HG03432 (cell line): ENCODE results near the gene SUMO3.

Experiments
- ATAC-seq: cut with Tn5 transposase; IDR thresholded peaks from one replicate; pipeline ENCODE4 v1.9.1; 2021; ENCODE audit warnings: mild to moderate bottlenecking, moderate library complexity; ENCODE audit not compliant: unreplicated experiment

The SUMO3 gene

DNA sequence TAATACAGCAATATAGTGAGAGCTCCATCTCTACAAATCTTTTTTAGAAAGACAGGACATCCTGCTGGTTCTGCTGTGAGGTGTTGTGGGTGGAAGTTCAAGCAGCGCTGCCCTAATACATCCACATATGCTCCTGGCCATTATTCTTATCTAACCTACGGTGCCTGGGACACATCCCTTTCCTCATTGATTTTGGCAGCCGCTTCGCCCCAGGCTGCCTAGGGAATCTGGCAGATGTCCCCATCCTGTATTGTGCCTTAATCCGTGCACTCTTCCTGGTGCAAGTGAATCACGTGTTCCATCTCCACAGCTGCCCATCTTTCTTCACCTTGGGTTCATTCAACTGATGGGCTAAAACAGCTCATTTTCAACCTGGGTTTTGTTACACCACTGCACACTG is 13.1 kb downstream of the SUMO3 start:
- no peak for ATAC-seq

DNA sequence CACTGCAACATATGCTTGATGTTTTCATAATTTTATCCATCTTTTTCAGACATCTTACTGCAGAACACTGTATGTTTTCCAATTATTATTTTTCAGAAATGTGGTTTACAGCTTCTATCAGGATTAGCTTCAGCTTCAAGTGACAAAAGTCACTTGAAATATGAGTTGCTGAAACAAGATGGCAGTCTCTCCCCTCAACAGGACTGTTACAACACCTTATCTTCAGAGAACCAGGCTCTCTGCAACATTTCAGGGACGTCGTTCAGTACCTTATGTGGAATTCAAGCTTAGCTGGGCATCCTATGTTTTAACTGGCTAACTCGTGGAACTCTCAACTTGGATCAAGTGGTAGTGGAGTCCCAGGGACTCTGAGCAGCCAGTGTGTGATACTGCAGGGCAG is 14.2 kb downstream of the SUMO3 start:
- no peak for ATAC-seq

DNA sequence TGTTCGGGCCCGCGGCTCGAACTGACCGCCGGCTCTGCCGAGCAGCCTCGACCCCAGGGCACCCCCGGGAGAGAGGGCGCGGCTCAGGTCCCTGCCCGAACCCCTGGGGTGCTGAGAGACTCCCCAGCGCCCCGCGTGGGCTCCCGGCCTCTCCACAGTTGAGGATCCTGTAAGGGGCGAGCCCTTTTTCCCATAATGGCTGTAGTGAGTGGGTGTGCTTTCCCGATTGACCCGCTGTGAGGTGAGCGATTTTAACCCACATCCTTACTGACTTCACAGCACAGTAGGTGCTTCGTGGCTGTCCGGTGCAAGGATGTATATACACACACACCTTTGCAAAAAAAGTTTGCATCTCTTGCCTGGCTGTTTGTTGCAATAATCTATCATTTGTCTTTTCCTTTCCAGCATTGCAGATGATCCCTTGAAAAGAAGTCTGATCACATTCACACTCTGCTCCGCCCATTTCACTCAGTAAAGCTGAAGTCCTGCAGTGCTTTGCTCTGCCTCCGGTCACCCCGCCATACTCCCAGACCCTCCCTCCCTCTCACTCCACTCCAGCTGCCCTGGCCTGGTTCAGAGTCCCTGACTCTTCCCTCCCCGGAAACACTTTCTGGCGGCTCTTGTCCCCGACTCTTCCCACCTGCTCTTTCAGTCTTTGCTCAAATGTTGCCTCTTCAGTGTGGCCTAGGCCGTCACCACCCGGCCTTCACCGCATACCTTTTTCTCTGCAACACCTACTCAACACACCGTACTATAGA is 15.3 kb downstream of the SUMO3 start:
- peak; percentile 21 for ATAC-seq

DNA sequence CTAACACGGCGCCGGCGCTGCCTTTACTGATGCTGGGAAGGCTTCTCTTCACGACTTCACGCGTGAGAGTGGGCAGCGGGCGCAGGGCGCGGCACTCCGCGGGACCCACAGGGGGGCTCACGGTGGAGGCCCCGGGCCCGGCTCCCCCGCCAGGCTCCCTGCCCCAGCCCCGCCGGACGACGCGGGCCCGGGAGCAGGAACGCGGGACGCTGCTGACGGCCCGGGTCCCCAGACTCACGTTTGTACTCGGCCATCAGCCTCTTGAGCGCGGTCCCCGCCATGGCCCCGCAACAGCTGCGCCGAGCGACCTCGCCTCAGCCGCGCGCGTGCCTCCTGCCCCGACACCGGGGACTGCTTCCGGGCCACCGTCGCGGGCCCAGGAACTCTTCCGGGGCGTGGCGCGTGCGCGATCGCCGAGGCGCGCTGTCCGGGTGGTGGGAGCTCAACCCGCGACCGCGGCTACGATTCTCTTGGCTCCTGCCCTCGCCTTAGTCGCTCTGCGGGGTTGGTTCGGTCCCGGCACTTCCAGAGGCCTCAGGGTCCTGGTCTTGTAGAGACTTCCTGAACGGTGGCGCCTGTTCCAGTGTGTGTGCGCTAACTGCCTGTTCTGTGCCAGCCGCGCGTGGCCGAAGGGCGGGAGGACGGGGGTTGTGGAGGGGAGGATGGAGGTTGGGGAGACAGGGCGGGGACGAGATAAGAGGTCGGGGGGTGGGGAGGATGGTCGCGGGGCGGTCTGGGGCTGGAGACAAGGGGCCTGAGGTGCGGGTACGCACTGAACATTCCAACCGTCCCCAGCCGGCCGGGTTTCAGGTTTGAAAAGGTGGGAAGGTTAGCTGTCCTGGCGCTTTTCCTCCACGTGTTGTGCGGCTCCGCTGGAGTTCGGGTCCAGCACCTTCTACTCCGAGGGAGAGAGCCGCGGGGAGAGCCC is 16.1 kb downstream of the SUMO3 start, which contains the start of gene UBE2G2:
Gene UBE2G2 (minus strand): TSS at position 353 of the 928 bp plus-strand sequence. CDS start 72 bp downstream, at position 281.
- ATAC-seq, result peak; percentile 85

DNA sequence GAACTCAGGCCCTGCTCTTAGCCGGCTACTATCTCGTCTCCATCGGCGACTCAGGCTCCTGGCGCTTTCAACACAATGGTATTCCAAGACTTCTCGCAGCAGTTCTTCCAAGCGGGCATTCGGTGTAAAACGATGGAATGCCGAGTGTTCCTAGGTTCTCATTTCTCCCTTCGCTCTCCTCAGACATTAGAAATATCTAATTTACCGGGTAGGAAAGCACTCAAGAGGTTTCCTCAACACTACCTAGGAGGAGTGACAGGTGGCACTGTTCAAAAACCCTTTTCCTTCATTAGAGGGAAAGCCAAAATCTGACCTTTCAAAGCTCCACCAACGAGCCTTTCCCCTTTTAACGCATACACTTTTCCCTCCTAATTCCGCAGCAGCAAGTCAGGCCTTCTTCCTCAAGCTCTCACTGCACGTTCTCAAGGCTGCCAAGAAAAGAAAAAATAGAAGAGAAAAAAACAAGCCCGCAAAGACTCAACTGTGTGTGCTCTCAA is 16.8 kb downstream of the SUMO3 start:
- ATAC-seq, result peak; percentile 37

DNA sequence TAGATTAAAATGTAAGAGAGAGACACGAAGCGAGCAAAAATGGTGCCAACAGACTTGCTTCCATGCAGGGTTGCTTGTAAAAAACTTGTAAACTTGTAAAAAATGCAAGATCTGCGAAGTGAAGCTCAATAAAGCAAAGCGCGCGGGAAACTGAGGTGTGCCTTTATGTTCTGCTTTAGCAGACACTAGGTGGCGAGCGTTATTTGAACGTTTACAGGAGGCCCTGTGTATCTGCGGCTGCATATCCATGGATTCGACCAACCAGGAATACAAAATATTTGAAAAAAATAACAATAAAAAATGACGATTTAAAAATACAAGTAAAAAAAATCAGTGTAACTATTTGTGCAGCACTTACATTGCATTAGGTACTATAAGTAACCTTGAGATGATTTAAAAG is 17.8 kb downstream of the SUMO3 start:
- no peak for ATAC-seq

DNA sequence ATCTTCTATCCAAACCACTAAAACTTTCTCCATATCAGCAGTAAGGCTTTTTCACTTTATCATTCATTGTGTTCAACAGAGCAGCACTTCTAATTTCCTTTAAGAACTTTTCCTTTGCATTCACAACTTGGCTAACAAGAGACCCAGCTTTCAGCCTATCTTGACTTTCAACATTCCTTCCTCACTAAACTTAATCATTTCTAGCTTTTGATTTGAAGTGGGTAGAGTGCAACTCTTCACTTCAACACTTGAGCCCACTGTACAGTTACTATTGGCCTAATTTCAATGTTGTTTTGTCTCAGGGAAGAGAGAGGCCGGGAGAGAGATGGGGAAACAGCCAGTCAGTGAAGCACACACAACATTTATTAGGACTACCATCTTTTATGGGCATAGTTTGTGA is 18.2 kb downstream of the SUMO3 start:
- no peak for ATAC-seq

DNA sequence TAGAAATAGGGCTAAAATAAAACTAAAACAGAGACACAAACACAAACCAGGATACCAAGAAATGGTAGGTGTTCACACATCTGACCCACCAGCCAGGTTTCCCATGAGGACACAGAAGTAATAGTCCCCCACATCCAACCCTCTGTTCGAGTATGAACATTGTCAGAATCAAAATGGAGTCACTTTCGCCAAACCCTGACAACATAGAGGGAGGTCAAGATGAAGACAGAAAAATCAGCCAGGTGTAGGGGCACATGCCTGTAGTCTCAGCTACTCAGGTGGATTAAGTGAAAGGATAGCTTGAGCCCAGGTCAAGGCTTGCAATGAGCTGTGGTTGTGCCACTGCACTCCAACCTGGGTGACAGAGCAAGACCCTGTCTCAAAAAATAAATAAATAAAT is 20.1 kb downstream of the SUMO3 start:
- ATAC-seq, result no peak

DNA sequence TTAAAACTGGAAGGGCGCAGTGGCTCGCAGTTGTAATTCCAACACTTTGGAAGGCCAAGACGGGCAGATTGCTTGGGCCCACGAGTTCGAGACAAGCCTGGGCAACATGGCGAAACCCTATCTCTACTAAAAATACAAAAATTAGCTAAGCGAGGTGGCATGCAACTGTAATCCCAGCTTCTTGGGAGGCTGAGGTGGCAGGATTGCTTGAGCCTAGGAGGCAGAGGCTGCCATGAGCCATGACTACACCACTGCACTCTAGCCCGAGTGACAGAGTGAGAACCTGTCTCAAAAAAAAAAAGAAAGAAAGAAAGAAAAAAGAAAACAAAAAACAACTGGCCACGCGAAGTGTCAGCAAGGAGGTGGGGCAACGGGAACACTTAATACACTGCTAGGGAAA is 22.5 kb downstream of the SUMO3 start:
- no peak for ATAC-seq

DNA sequence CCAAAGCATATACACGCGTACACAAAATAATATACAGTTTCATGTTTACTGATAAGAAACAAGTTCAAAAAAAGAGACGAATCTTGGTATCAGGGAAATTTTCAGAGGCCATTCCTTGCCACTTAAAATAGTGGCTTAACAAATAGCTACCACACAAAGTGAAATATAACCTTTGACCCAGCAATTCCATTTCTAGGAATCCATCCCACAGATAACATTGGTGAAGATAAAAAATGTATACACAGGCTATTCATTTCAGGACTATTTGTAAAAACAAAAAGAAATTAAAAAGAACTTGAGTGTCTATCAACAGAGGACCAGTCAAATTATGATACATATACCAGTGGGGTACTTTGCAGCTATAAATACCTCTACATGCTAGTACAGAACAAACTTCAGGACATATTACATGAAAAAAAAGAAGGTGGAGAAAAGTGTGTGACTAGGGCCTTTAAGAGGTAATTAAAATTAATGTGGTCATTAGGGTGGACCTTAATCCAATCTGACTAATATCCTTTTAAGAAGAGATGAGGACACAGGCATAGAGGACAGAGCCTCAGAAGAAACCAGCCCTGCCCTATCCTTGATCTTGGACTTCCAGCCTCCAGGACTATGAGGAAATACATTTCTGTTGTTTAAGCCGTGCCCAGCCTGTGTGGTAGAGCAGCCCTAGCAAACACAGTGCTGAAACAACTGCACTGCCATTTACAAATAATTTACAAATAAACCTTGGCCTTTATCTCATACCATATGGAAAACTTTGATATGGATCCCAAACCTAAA is 24.1 kb downstream of the SUMO3 start:
- ATAC-seq, result no peak

DNA sequence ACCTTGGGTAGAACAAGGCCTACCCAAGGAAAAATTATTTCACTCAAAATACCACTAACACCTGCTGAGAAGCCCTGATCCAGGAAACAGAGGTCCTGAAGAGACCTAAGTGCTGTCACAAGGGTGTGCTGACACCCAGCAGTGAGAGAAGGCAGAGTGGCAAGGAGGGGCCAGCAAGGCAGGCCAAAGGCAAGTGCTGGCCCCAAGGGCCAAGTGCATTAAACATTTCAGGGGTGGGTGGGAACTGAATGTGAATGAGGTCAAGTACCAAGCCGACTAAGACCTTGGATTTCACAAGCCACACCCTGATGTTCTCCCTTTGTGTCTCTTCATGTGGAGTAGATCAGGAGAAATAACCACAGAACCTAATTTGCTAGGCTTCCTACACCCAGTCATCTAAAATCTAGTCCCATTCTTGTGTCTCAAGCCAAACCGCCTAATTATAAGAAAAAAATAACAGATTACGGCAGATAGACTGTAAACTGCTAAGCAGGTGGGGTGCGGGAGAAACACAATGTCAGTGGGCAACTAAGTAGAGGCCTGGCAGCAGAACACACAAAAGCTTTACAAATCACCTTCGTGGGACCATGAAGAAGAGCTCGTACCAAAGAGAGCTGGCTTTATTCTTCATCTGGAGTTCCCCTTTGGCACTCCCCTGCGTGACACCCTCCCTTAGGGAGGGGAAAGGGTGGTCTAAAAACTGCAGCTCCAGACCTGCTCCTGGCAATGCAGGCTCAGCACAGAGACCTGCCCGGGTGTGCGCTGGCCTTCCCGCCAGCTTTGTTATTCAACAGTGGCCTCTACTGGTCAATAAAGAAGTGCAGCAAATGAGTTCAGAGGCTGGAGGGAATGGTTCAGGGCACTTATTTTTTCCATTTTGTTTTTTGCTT is 24.9 kb downstream of the SUMO3 start:
- ATAC-seq, result no peak

DNA sequence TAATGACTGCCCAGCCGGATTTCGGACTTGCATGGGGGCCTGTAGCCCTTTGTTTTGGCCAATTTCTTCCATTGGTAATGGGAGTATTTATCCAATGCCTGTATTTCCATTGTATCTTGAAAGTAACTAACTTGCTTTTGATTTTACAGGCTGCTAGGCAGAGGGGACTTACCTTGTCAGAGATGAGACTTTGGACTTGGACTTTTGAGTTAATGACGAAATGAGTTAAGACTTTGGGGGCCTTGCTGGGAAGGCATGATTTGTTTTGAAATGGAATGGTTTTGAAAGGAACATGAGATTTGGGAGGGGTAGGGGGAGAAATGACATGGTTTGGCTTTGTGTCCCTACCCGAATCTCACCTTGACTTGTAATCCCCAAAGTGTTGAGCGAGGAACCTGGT is 25.9 kb downstream of the SUMO3 start:
- ATAC-seq, result no peak

DNA sequence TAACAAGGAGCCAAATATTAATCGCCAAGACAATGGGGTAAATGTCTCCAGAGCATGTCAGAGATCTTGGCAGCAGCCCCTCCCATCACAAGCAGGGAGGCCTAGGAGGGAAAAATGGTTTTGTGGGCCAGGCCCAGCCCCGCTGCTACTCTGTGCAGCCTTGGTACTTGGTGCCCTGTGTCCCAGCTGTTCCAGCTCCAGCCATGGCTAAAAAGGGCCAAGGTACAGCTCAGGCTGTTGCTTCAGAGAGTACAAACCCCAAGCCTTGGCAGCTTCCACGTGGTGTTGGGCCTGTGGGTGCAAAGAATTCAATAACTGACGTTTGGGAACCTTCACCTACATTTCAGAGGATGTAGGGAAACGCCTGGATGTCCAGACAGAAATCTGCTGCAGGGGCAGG is 26.6 kb downstream of the SUMO3 start:
- ATAC-seq, result no peak

DNA sequence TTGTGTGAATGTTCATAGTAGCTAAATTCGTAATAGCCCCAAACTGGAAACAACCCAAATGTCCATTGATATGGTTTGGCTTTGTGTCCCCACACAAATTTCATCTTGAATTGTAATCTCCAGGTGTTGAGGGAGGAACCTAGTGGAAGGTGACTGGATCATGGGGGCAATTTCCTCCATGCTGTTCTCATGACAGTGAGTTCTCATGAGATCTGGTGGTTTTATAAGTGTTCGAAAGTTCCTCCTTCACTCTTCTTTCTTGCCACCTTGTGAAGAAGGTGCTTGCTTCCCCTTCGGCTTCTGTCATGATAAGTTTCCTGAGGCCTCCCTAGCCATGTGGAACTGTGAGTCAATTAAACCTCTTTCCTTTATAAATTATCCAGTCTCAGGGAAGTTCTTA is 27.5 kb downstream of the SUMO3 start:
- no peak for ATAC-seq

DNA sequence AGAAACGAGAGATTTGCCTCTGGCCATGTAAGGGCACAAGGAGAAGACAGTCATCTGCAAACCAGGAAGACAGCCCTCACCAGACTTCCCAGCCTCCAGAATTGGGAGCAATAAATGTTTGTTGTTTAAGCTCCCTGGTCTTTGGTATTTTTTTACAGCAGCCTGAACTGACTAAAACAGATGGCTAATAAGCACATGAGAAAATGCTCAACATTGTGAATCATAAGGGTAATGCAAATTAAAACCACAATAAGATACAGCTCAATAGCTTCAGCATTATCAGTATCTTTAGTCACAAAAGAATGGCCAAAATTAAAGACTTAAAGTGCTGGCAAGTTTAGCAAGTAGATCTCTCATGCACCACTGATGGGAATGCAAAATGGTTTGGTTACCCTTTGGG is 28.0 kb downstream of the SUMO3 start:
- no peak for ATAC-seq

DNA sequence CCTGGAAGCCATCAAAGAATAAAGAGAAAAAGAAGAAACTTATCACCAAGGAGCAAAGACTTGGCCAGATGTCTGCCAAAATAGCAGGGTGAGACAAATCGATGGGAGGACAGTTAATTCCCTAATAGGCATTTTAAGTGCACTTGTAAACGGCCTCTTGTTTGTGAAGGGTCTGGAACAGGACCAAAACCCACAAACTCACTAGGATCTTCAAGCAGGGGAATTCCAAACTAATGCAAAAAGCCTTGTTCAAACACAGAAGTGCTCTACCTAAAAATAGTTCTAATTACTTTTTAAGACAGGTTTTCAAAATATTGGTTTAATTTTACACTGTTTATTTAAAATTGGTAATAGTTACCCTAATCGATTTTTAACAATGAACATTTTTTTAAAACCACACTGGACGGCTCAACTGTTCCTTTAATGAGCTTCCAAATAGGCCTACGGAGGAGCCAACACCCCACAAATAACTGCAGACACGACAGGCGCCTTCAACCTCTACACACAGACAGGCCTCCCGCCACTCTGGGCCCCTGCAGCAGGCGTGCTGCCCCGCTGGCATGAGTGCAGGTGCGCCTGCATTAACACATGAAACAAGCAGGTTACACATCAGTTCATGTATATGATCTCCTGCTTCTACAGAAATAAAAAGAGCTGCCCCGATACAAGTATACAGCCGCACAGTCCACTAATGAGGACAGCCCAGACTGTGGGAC is 32.1 kb downstream of the SUMO3 start:
- ATAC-seq, result no peak

DNA sequence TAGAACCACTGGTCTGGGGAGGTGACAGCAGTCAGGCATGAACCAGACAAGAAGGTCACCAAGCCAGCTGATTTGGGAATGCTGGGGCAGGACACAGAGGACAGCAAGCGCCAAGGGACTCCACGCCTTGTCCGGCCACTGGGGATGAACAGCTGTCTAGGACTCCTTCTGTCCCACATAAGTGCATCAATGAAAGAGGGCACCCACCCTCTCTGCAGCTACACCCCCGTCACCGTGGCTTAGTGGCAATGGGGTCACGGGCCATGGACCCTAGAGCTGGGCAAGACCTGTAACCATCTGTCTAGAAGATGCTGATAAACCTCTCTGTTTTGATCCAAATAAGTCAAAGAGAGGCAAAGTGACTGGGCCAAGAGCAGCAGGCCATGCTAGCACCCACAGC is 33.1 kb downstream of the SUMO3 start:
- no peak for ATAC-seq

DNA sequence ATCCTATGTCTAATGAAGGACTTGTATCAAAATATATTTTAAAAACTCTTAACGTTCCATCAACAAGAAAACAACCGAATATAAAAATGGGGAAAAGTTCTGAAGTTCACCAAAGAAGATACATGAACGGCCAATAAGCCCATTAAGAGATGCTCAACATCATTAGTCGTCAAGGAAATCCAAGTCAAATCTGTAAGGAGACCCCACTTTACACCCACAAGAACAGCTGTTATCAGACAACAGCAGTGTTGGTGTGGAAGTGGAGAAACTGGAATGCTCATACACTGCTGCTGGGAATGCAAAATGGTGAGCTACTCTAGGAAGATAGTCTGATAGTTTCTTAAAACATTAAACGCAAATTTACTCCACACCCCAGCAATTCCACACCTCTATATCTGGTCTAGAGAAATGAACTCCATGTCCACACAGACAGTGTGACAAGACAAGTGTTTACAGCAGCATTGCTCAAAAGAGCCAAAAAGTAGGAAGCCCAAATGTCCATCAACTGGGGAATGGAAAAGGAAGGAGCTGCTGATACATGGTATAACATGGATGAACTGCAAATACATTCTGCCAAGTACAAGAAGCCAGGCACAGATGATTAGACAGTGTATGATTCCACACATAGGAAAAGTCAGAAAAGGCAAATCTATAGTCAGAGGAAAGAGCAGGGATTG is 34.7 kb downstream of the SUMO3 start:
- ATAC-seq, result no peak
